Mesodermal cell (in vitro differentiated cells): ENCODE measurements around the gene LIMCH1.

Experiments used
- H3K27ac ChIP-seq: 2 replicates; pipeline ENCODE4 v1.7.0; 2013; ENCODE audit warnings: mild to moderate bottlenecking, low read depth, low read length, moderate library complexity; ENCODE audit not compliant: severe bottlenecking
- H3K36me3 ChIP-seq: 2 replicates; pipeline ENCODE4 v1.7.1; 2013; ENCODE audit warnings: mild to moderate bottlenecking, low read length, moderate library complexity; ENCODE audit not compliant: control insufficient read depth, insufficient read depth
- H3K4me1 ChIP-seq: one replicate; pipeline ENCODE4 v1.7.1; 2013; ENCODE audit warnings: mild to moderate bottlenecking, low read length; ENCODE audit not compliant: insufficient read depth, control insufficient read depth, poor library complexity, severe bottlenecking
- H3K4me3 ChIP-seq: 2 replicates; pipeline ENCODE4 v1.7.0; 2013; ENCODE audit warnings: low read length, control low read depth, mild to moderate bottlenecking; ENCODE audit not compliant: insufficient read depth, poor library complexity, severe bottlenecking; ENCODE audit errors: extremely low read depth
- H3K9me3 ChIP-seq: 2 replicates; pipeline ENCODE4 v1.7.1; 2013; ENCODE audit warnings: mild to moderate bottlenecking, low read length, moderate library complexity; ENCODE audit not compliant: control insufficient read depth
- WGBS, 2 experiments: methylation state at CpG; one replicate each; pipeline ENCODE4 v1.1.5; 2013; ENCODE audit warnings: missing lambda C conversion rate in 2 of 2; ENCODE audit not compliant: insufficient coverage in 2 of 2; 5-methylcytosine and 5-hydroxymethylcytosine counted together

Gene LIMCH1

GRCh38 chr4:41567186-41567585, 29.2 kb downstream of the LIMCH1 start:
- H3K4me1 ChIP-seq, result no peaks in the 10 kb centered on the region
- H3K36me3 ChIP-seq, result no peaks in the 10 kb centered on the region
- WGBS, 2 experiments, result no CpG with 5 or more reads among the region's 2 CpGs
- H3K9me3 ChIP-seq, result no peaks in the 10 kb centered on the region
- H3K27ac ChIP-seq, result no peak overlapping the region
- no peak overlapping the region for H3K4me3 ChIP-seq

- Histone ChIP-seq H3K4me1 (peaks cover 2% of the 10 kb centered on the region), H3K4me3 (no peak overlapping the region), H3K9me3 (no peaks in the 10 kb centered on the region), H3K27ac (no peak overlapping the region), H3K36me3 (no peaks in the 10 kb centered on the region)
- WGBS, 2 experiments, result 96 to 100% methylated on average over 1 to 3 of the region's 5 CpGs
Measured at GRCh38 chr4:41568363-41568762, 30.4 kb downstream of the LIMCH1 start.

GRCh38 chr4:41569961-41570360, 32.0 kb downstream of the LIMCH1 start:
- Histone ChIP-seq H3K27ac (peak overlapping the region; percentile 32), H3K4me1 (peaks cover 5% of the 10 kb centered on the region), H3K9me3 (no peaks in the 10 kb centered on the region), H3K36me3 (no peaks in the 10 kb centered on the region), H3K4me3 (no peak overlapping the region)
- WGBS, 2 experiments, result 80 to 94% methylated on average over 3 to 4 of the region's 4 CpGs

GRCh38 chr4:41571422-41571821, 33.5 kb downstream of the LIMCH1 start:
- peaks cover 5% of the 10 kb centered on the region for H3K4me1 ChIP-seq
- H3K9me3 ChIP-seq, result no peaks in the 10 kb centered on the region
- WGBS, 2 experiments, result 100% methylated on average over 1 of the region's 1 CpG
- no peak overlapping the region for H3K4me3 ChIP-seq
- H3K27ac ChIP-seq, result no peak overlapping the region
- H3K36me3 ChIP-seq, result no peaks in the 10 kb centered on the region

- Histone ChIP-seq H3K9me3 (no peaks in the 10 kb centered on the region), H3K36me3 (no peaks in the 10 kb centered on the region), H3K27ac (peak overlapping the region; percentile 31), H3K4me3 (no peak overlapping the region), H3K4me1 (peaks cover 5% of the 10 kb centered on the region)
- WGBS, 2 experiments, result 85 to 98% methylated on average over 4 to 5 of the region's 5 CpGs
Measured at GRCh38 chr4:41572516-41572915, 34.6 kb downstream of the LIMCH1 start.

- 55% methylated on average over 2 of the region's 2 CpGs; no CpG with 5 or more reads in 1 of the 2 experiments for WGBS, 2 experiments
Measured at GRCh38 chr4:41572956-41573355, 35.0 kb downstream of the LIMCH1 start.

GRCh38 chr4:41573502-41574001, 35.6 kb downstream of the LIMCH1 start:
- Histone ChIP-seq H3K36me3 (no peaks in the 10 kb centered on the region), H3K27ac (peak overlapping the region; percentile 13), H3K4me3 (no peak overlapping the region), H3K4me1 (peaks cover 5% of the 10 kb centered on the region), H3K9me3 (no peaks in the 10 kb centered on the region)
- WGBS, 2 experiments, result 100% methylated on average over 1 of the region's 4 CpGs; no CpG with 5 or more reads in 1 of the 2 experiments

More at GRCh38 chr4:41572956-41573355, 35.0 kb downstream of the LIMCH1 start:
- Histone ChIP-seq H3K4me3 (no peak overlapping the region), H3K9me3 (no peaks in the 10 kb centered on the region), H3K36me3 (no peaks in the 10 kb centered on the region), H3K27ac (peak overlapping the region; percentile 31), H3K4me1 (peaks cover 5% of the 10 kb centered on the region)

GRCh38 chr4:41575207-41575606, 37.2 kb downstream of the LIMCH1 start:
- 88% methylated on average over 1 of the region's 4 CpGs; no CpG with 5 or more reads in 1 of the 2 experiments for WGBS, 2 experiments
- H3K9me3 ChIP-seq, result no peaks in the 10 kb centered on the region
- H3K27ac ChIP-seq, result no peak overlapping the region
- H3K4me3 ChIP-seq, result no peak overlapping the region
- H3K4me1 ChIP-seq, result peaks cover 5% of the 10 kb centered on the region
- H3K36me3 ChIP-seq, result no peaks in the 10 kb centered on the region

GRCh38 chr4:41575665-41576064, 37.7 kb downstream of the LIMCH1 start:
- Histone ChIP-seq H3K4me3 (no peak overlapping the region), H3K36me3 (no peaks in the 10 kb centered on the region), H3K27ac (no peak overlapping the region), H3K9me3 (no peaks in the 10 kb centered on the region), H3K4me1 (peaks cover 5% of the 10 kb centered on the region)
- 86% methylated on average over 1 of the region's 1 CpG; no CpG with 5 or more reads in 1 of the 2 experiments for WGBS, 2 experiments

- WGBS, 2 experiments, result 100% methylated on average over 2 of the region's 3 CpGs; no CpG with 5 or more reads in 1 of the 2 experiments
- H3K27ac ChIP-seq, result no peak overlapping the region
Measured at GRCh38 chr4:41579043-41579442, 41.1 kb downstream of the LIMCH1 start.

GRCh38 chr4:41579526-41579925, 41.6 kb downstream of the LIMCH1 start:
- no peaks in the 10 kb centered on the region for H3K36me3 ChIP-seq
- WGBS, 2 experiments, result 88 to 95% methylated on average over 5 of the region's 5 CpGs
- H3K9me3 ChIP-seq, result no peaks in the 10 kb centered on the region
- H3K4me1 ChIP-seq, result no peaks in the 10 kb centered on the region
- H3K27ac ChIP-seq, result no peak overlapping the region
- no peak overlapping the region for H3K4me3 ChIP-seq

More at GRCh38 chr4:41579043-41579442, 41.1 kb downstream of the LIMCH1 start:
- Histone ChIP-seq H3K4me3 (no peak overlapping the region), H3K9me3 (no peaks in the 10 kb centered on the region), H3K4me1 (no peaks in the 10 kb centered on the region), H3K36me3 (no peaks in the 10 kb centered on the region)
